VCaP (cell line): Measurements from ENCODE around the gene THBS1.

Source experiments
- H3K27ac ChIP-seq: fragments of 450-650 bp; 2 replicates; pipeline ENCODE4 v1.5.1; 2017
- TF ChIP-seq, protein P1 (sequence below): fragments of 450-650 bp; conservative IDR thresholded peaks from 2 replicates; pipeline ENCODE4 v1.5.1; 2017; ENCODE audit warnings: mild to moderate bottlenecking, moderate library complexity

The THBS1 gene

DNA sequence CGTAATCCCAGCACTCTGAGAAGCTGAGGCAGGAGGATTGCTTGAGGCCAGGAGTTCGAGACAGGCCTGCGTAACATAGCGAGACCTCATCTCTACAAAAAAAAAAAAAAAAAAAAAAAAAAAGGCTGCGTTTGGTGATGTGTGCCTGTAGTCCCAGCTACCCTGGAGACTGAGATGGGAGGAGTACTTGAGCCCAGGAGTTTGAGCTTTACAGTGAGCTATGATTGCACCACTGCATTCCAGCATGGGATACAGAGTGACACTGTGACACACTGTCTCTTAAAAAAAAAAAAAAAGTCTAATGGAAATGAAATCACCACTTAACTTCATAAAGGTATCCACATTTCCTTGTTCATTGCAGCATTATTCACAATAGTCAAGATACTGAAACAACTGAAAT, 65.5 kb downstream of the THBS1 start:
- no peak overlapping the region for H3K27ac ChIP-seq

More for the DNA sequence above, 65.5 kb downstream of the THBS1 start:
- TF ChIP-seq, protein P1, sequence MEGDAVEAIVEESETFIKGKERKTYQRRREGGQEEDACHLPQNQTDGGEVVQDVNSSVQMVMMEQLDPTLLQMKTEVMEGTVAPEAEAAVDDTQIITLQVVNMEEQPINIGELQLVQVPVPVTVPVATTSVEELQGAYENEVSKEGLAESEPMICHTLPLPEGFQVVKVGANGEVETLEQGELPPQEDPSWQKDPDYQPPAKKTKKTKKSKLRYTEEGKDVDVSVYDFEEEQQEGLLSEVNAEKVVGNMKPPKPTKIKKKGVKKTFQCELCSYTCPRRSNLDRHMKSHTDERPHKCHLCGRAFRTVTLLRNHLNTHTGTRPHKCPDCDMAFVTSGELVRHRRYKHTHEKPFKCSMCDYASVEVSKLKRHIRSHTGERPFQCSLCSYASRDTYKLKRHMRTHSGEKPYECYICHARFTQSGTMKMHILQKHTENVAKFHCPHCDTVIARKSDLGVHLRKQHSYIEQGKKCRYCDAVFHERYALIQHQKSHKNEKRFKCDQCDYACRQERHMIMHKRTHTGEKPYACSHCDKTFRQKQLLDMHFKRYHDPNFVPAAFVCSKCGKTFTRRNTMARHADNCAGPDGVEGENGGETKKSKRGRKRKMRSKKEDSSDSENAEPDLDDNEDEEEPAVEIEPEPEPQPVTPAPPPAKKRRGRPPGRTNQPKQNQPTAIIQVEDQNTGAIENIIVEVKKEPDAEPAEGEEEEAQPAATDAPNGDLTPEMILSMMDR = no peak
